ENCODE data around the gene FAM89B. TPM values are rescaled to one million over a fixed set of nuclear protein-coding genes. Genes with fewer than 3 reads are reported as not detected.
A peak's percentile ranks its signal among the peaks of the same experiment; 100 is the strongest.

FAM89B gene
- total and polyA plus RNA-seq, 9 donors = 1.9 to 74.0 (median 50.8) TPM

GRCh38 chr11:65591939-65592857 lies 19.9 kb downstream of the FAM89B start:
- no peak overlapping the region for H3K4me3 ChIP-seq
- H3K27me3 ChIP-seq = no peaks in the 10 kb centered on the region
- H3K4me1 ChIP-seq (ENCODE audit: insufficient read depth) = no peaks in the 10 kb centered on the region
- no peaks in the 10 kb centered on the region for H3K9me3 ChIP-seq
- H3K27ac ChIP-seq = no peak overlapping the region
- 72 to 82% (median 81%) methylated on average over 87 to 106 of the region's 106 CpGs for WGBS, 3 donors
- DNase-seq = peak in 1 of 5 donors; percentile 42
- TF ChIP-seq CTCF (IDR thresholded peaks at IDR 0.05) (no peak), POLR2A (IDR thresholded peaks at IDR 0.05) (no peak), EP300 (IDR thresholded peaks at IDR 0.05) (no peak)
- no peaks in the 10 kb centered on the region for H3K36me3 ChIP-seq
- intact Hi-C loops (cut with DNase I) = no loop called here

- TF ChIP-seq EP300 (IDR thresholded peaks at IDR 0.05) (no peak), POLR2A (IDR thresholded peaks at IDR 0.05) (no peak), CTCF (IDR thresholded peaks at IDR 0.05) (no peak)
- H3K4me3 ChIP-seq = no peak overlapping the region
- no peaks in the 10 kb centered on the region for H3K4me1 ChIP-seq (ENCODE audit: insufficient read depth)
- intact Hi-C loops (cut with DNase I) = no loop called here
- WGBS, 3 donors = 83 to 86% (median 84%) methylated on average over 22 of the region's 22 CpGs
- H3K27ac ChIP-seq = no peak overlapping the region
- no peaks in the 10 kb centered on the region for H3K36me3 ChIP-seq
- H3K9me3 ChIP-seq = no peaks in the 10 kb centered on the region
- no peak for DNase-seq
- no peaks in the 10 kb centered on the region for H3K27me3 ChIP-seq
Observed at GRCh38 chr11:65592858-65593517, 20.6 kb downstream of the FAM89B start.

- intact Hi-C loops (cut with DNase I) = no loop called here
- no peak overlapping the region for H3K4me3 ChIP-seq
- H3K9me3 ChIP-seq = no peaks in the 10 kb centered on the region
- no peaks in the 10 kb centered on the region for H3K27me3 ChIP-seq
- H3K4me1 ChIP-seq (ENCODE audit: insufficient read depth) = no peaks in the 10 kb centered on the region
- H3K27ac ChIP-seq = no peak overlapping the region
- H3K36me3 ChIP-seq = no peaks in the 10 kb centered on the region
- no peak for TF ChIP-seq POLR2A (IDR thresholded peaks at IDR 0.05)
- TF ChIP-seq CTCF (IDR thresholded peaks at IDR 0.05) = peak in 2 of 3 donors; percentile 12 to 39
- no peak for TF ChIP-seq EP300 (IDR thresholded peaks at IDR 0.05)
- DNase-seq = peak in 1 of 5 donors; percentile 46
- WGBS, 3 donors = 76 to 84% (median 82%) methylated on average over 19 to 26 of the region's 26 CpGs
Observed at GRCh38 chr11:65593518-65594414, 21.4 kb downstream of the FAM89B start.

GRCh38 chr11:65595131-65595530 lies 22.8 kb downstream of the FAM89B start:
- Histone ChIP-seq H3K9me3 (no peaks in the 10 kb centered on the region), H3K4me1 (ENCODE audit: insufficient read depth) (no peaks in the 10 kb centered on the region), H3K27me3 (no peaks in the 10 kb centered on the region), H3K36me3 (no peaks in the 10 kb centered on the region), H3K4me3 (no peak overlapping the region), H3K27ac (no peak overlapping the region)
- intact Hi-C loops (cut with DNase I) = no loop called here
- TF ChIP-seq POLR2A (IDR thresholded peaks at IDR 0.05) = no peak
- TF ChIP-seq EP300 (IDR thresholded peaks at IDR 0.05) = no peak
- TF ChIP-seq CTCF (IDR thresholded peaks at IDR 0.05) = no peak
- no peak for DNase-seq
- WGBS, 3 donors = 65 to 72% (median 72%) methylated on average over 3 of the region's 3 CpGs

Measured in ovary (tissue), 9 donors.